Fibroblast of lung (primary cell): Measurements from ENCODE around the gene SYT9.

Experiments used
- EZH2 ChIP-seq: IDR thresholded peaks from 2 replicates; pipeline ENCODE4 v1.5.1; 2012; ENCODE audit warnings: low read length, control low read depth, mild to moderate bottlenecking; ENCODE audit errors: missing control alignments
- TF ChIP-seq, protein P1 (sequence below), 2 donors: IDR thresholded peaks in 1 of 2; conservative IDR thresholded peaks in 1 of 2; 1 replicate in 1 of 2; 2 replicates in 1 of 2; pipeline ENCODE4 v1.5.1; 2011 to 2012; ENCODE audit warnings: low read length in 2 of 2, control low read depth in 1 of 2, inconsistent platforms in 1 of 2, low read depth in 1 of 2, mild to moderate bottlenecking in 1 of 2

DNA sequence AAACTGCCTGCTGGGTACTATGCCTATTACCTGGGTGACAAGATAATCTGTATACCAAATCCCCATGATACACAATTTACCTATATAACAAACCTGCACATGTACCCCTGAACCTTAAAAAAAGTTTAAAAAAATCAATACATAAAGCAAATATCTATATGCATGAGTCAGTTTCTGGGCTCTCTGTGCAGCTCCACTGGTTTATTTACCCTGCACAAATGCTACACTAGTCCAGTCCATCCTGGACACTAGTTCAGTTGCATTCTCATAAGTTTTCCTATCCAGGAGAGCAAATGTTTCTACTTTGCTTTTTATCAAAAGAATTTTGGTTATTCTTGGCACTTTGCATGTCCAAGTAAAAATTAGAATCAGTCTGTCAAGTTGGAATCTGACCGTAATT, 133.8 kb downstream of the SYT9 start:
- TF ChIP-seq, protein P1, sequence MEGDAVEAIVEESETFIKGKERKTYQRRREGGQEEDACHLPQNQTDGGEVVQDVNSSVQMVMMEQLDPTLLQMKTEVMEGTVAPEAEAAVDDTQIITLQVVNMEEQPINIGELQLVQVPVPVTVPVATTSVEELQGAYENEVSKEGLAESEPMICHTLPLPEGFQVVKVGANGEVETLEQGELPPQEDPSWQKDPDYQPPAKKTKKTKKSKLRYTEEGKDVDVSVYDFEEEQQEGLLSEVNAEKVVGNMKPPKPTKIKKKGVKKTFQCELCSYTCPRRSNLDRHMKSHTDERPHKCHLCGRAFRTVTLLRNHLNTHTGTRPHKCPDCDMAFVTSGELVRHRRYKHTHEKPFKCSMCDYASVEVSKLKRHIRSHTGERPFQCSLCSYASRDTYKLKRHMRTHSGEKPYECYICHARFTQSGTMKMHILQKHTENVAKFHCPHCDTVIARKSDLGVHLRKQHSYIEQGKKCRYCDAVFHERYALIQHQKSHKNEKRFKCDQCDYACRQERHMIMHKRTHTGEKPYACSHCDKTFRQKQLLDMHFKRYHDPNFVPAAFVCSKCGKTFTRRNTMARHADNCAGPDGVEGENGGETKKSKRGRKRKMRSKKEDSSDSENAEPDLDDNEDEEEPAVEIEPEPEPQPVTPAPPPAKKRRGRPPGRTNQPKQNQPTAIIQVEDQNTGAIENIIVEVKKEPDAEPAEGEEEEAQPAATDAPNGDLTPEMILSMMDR (conservative IDR thresholded peaks at IDR 0.05 in 1 of 2, IDR thresholded peaks at IDR 0.05 in 1 of 2; ENCODE audit: low read depth in 1 of 2, low read length in 2 of 2): no peak
- no peak for TF ChIP-seq EZH2
